Superior temporal gyrus (tissue), 1 donor: ENCODE measurements around the gene GINS1.
A peak's percentile ranks its signal among the peaks of the same experiment; 100 is the strongest.

Experiments used
- DNase-seq: peaks from one replicate; pipeline ENCODE4 v3.0.0-alpha.2; 2016; ENCODE audit errors: extremely low spot score

The GINS1 gene

DNA sequence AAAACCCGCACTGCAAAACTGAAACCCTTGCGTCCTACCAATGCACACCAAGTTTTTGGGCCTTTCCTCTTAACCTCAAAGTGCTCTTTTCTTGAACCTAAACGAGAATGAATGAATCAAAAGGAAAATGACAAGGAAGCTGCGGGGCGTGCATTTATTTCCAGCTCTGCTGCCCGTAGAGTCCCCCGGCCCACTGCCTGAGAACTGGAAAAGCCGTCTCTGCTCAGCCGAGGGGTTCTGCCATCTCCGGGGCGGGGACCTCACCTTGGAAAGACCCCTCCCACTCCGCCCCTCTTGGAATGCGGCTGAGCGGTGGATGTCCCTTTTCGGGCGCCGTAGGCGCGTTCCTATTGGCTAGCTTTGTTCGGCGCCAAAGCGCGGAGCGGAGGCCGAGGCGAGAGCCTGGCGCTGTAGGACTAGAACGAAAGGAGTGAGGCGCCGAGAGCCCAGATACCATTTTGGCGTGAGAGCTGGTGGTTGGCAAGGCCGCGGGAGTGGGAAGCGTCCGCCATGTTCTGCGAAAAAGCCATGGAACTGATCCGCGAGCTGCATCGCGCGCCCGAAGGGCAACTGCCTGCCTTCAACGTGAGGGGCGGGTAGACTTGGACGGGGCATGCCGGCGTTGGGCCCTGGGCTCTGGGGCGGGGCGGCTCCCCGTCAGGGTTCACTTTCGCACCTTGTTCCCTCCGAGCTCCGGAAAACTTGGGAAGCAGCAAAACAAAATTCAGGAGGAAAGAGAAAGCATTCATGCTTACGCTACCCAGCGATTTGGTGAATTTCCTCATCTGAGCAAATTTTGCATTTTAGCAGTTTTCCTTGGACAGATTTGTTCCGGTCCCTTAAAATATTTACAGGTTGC is at the start of gene GINS1:
GINS1 (plus strand) TSS at position 363 of the 859 bp plus-strand sequence; CDS start at position 511, 148 bp downstream.
- DNase-seq: peak; percentile 92

DNA sequence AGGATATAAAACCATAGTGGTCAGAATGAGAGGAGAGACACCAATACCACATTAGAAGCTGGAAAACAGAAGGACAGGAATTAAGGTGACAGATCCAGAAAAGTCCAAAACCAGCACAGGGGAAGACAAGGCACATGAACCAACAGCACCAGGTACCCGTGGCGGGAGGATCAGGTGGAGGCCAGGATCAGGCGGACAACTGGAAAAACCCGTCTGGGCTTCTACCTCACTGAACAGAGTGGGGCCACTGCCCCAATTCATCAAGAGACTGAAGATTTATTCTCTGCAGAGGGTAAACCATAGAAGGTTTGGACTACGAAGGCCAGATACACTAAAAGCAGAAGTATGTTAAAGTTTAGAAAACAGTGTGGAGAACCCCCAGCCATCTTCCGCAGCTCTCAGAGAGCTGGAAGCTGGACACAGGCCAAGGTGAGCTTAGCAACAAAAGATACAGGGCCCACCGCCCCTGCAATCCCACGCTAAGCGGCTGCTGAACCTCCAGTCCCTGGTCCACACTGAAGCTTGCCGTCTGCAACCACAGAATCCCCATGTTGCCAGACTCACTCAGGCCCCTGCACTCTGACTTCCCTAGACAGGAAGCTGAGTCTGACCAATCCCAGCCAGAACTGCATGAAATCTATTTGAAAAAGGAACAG is 46.7 kb upstream of the GINS1 start:
- DNase-seq: no peak

DNA sequence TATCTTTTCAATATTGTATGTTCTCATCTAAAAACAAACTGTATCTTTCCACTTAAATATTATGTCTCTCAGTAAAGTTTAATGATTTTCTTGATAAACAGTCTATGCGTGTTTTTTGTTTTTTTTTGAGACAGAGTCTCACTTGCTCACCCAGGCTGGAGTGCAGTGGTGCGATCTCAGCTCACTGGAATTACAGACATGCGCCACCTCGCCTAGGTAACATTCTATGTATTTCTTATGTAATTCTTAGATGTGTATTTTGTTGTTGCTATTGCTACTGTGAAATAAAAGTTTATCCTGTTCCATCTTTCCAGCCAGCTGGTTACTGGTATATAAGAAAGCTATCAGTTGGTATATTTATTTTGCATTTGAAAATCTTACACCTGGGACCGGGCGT is 46.2 kb upstream of the GINS1 start:
- DNase-seq: no peak

DNA sequence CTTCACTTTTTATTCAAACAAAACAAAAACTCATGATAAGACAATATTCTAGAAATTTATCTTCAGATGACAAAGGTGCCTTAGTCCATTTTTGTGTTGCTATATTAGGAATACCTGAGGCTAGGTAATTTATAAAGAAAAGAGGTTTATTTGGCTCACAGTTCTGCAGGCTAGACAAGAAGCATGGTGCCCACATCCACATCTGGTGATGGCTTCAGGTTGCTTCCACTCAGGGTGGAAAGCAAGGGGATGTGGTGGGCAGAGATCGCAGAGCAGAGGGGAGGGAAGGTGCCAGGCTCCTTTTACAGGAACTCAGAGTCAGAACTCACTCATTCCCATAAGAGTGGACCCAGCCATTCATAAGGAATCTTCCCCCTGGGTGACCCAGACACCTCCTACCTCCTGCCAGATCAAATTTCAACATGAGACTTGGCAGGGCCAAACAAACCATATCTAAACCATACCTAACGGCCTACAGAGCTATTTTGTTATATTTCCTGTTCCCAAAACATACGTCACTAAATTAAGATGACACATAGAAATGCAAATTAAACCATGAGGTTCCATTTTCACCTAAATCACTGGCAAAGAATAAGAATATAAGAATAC is 43.2 kb upstream of the GINS1 start:
- no peak for DNase-seq

DNA sequence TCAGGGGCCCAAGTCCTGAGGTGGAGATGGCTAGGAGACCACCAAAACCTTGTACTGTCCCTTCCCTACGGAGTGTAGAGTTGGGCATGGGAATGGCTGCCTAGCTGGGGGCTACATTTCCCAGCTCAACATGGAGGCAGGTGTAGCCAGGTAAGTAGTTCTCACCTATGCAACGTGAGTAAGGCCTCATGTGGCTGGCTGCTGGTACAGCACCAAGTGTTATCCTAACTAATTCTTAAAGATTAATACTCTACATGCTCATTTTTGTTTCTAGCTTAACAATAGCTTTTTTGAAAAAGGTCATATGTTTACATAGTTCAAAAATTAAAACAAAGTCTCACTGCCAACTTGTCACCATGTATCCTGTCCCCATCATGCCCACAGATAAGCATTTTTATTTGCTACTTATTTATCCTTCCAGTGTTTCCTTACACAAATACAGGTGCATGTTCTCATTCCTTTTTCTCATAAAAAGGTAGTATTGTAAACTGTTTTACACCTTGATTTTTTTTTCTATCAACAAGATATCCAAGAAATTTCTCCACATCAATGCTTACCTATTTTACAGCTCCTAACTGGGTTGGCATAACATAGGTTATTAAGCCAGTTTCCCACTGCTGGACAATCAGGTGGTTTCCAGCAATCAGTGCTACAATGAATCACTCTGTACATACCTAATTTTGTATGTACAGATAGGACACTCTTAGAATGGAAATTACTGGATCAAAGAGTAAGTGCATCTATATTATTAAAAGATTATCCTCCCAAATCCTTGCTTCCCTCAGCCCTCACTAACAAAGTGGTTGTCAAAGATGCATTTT is 42.4 kb upstream of the GINS1 start:
- no peak for DNase-seq

DNA sequence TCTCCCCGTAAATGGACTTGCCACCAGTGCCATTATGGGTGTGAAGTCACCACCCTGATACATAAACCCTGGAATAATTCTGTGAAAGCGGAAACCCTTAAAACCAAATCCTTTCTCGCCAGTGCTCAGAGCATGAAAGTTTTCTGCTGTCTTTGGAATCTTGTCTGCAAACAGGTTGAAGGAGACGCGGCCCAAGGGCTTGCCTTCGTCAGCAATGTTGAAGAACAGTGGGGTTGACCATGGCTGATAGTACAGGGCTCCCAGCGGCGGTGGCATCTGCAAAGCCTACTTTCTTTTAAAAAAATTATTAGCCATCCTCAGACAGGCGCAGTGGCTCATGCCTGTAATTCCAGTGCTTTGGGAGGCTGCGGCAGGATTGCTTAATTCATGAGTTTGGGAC is 38.9 kb upstream of the GINS1 start:
- DNase-seq: no peak

DNA sequence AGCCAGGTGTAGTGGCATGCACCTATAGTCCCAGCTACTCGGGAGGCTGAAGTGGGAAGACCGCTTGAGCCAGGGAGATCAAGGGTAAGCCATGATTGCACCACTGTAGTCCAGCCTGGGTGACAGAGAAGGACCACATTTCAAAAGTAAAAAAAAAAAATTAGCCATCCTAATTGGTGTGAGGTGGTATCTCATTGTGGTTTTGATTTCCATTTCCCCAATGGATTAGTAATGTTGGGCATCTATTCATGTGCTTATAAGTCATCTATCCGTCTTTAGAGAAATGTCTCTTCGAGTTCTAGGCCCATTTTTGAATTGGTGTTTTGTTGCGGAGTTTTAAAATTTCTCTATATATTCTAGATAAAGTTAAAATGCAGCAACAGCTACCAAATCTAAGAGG is 38.5 kb upstream of the GINS1 start:
- no peak for DNase-seq

DNA sequence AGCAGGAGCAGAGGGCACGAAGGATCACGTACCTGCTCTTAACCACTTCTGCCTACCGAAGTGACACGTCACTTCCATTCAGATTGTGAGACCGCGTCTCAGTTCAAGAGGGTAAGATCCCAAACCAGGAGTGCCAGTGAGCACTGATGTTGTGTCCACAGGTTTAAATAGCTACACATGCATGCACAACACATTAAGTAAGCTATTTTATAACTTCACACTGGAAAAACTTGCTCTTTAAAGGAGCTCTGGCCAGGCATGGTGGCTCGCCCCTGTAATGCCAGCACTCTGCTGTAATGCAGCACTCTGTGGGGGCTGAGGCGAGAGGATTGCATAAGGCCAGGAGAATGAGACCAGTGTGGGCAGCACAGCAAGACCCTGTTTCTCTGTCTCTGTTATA is 37.9 kb upstream of the GINS1 start:
- no peak for DNase-seq

DNA sequence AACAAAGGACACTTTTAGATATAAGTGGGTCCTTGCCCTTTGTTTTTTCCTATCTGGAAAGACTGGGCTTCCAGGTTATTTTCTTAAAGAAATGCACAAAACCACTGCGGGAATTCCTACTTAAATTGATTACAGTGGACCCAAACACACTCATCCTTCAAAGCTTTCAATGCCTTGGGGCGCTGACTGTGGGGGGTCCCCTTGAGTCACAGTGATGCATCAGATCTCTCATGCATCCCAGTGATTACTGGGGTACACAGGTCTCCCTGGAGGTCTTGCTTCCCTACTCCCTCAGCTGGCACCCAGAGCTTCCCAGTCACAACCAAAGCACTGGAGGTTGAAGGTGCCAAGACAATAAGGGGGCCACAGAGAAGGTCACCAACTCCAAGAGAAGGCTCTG is 37.5 kb upstream of the GINS1 start:
- DNase-seq: no peak

DNA sequence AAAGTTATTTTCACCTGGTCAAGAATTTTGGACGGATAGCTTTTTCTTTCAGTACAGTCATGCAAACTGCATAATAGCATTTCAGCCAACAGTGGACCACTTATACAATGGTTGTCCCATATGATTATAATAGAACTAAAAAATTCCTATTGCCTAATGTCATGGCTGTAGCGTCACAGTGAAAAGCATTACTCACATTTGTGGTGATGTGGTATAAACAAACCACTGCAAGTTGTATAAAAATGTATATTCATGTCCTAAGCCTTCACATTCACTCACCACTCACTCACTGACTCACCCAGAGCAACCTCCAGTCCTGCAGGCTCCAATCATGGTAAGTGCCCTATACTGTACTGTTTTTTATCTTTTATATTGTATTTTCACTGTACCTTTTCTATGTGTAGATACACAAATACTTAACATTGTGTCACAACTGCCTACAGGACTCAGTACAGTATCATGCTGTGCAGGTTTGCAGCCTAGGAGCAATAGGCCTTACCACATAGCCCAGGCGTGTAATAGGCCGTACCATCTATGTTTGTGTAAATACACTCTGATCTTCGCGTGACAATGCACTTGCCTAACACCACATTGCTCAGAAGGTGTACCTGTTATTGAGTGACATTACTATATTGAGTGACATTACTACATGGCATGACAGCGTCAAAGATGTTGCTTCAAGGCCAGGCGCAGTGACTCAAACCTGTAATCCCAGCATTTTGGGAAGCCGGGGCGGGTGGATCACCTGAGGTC is 34.7 kb upstream of the GINS1 start:
- no peak for DNase-seq

DNA sequence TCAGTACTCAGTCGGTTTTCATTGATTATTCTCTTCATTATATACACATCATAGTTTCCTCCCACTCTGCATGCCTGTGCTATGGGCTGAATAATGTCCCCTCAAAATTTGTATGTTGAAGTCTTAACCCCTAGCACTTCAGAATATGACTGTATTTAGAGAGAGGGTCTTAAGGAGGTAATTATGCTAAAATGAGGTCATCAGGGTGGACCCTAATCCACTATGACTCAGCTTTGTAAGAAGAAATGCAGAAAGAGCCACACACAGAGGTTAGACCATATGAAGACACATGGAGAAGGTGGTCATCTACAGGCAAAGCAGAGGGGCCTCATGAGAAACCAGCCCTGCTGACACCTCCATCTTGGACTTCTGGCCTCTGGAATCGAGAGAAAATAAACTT is 32.6 kb upstream of the GINS1 start:
- DNase-seq: no peak

DNA sequence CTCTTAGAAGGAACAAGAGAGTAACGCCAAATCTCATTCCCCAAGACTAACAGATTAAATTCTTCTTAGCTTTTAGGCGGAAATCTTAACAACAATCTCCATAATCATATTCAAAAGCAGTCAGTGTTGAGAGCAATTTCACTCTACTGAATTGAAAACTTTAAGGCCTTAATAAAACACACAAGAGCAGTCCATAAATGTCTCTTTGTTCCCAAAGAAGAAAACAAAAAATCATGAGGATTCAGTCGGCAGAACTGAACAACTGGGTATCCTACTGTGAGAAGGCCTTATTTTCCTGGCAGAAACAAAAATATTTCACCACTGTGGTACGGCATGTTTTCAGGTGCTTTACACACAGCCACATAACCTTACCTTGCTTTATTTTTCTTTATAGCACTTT is 31.2 kb upstream of the GINS1 start:
- DNase-seq: peak; percentile 67

DNA sequence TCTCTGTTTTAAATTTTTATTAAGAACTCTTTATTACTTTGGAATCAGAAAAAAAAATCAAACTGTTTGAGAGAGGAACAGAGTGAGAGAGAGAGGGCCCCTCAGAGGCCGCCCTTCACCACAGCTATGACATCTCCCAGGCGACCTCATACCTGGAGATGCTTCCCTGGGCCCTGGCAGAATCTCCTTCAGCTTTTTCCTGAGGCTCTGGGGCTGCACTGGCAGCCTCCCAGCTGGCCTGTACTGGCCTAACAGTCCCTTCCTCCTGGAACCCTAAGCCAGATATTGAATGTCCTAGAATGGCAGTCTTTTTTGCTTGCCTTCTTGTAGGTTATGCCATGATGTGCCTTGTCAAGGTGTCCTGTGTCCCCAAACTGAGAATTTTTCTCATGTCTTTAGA is 30.6 kb upstream of the GINS1 start:
- DNase-seq: no peak

DNA sequence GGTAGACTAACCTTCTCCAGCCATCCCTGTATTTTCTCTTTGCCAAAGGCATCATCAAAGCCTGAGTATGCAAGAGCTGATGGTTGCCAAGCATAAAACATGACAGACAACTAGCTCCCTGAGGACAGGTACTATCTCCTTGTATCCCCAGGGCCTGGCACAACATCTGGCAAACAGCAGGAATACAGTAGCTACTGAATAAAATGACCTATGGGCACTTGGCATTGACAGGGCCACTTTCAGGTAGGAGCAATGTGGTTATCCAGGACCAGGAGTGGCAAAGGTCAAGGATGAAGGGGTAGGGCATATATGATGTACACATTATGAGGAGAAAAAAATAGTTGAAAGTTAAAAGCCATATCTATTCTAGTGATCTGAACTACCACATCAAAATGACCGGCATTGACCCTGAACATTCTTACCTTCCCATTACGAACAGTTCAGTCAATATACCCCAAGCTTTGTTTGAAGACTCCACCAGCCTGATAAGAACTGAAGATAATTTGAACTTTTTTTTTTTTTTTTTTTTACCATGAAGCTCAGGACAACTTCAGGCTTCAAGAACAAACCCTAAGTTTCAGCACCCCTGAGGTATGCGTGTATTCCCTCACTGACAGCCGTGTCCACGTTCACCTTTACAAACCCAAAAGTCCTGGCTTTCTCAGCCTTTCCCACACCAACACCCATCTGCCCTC is 29.1 kb upstream of the GINS1 start:
- no peak for DNase-seq

DNA sequence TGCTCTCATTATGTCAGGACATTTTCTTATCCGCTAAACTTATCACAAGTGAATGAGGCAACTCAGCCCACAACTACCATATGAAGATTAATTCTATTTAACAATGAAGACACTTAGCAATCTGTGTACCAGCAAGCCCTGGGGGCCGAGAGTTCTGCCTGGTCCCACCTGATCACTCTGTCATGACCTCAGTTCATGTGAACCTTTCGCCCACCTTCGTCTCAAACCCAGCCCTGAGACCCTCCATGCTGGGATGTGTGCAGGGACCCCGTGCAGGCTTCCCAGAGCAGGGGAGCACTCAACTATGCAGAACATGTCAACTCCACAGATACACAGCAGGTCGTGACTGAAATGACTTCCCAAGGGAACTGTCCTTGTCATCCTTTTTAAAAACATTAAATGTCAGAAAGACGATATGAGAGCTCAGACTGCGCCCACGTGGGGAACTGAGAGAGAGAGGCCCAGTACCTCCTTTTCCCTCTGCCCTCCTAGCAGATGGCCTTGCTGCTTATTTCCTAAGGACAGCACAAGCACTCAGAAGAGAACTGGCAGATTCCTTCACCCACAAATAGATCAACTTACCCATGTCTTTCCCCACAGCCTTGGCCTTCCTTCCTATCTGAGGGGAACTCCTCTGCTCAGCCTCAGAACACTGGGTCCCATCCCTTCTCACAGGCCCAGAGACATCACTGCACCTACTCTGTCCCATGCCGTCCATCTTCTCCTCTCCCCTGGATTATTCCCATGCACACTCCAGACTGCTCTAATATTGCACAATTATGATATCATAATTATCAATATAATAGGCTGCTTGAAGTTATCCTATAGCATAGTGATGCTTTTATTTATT is 28.4 kb upstream of the GINS1 start:
- no peak for DNase-seq

DNA sequence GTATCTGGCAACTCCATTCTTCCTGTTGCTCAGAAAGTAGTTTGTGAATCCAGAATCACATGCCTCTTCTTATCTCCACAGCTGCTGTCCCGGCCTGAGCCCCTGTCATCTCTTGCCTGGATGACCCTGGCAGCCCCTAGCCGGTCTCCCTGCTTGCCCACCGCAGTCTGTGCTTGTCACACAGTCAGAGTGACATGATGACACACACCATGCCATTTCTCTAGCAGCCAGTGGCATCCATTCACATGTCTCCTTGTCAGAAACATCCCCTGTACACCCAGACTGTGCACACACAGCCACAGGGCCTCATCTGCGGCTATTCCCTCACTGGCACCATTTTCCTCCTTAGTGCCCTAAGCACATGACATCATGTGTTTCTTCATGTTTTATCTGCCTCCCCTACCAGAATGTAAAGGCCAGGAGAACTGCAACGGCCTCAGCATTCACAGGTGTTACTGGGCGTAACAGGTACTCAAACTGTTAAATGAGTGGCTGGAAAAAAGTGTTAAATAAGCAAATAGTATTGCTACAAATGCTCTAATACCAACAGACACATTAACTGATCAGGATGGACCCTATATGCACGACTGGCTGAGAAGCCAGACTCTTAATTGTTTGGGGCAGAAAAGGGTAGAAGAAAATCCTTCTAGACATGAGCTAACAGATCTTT is 26.4 kb upstream of the GINS1 start:
- no peak for DNase-seq

DNA sequence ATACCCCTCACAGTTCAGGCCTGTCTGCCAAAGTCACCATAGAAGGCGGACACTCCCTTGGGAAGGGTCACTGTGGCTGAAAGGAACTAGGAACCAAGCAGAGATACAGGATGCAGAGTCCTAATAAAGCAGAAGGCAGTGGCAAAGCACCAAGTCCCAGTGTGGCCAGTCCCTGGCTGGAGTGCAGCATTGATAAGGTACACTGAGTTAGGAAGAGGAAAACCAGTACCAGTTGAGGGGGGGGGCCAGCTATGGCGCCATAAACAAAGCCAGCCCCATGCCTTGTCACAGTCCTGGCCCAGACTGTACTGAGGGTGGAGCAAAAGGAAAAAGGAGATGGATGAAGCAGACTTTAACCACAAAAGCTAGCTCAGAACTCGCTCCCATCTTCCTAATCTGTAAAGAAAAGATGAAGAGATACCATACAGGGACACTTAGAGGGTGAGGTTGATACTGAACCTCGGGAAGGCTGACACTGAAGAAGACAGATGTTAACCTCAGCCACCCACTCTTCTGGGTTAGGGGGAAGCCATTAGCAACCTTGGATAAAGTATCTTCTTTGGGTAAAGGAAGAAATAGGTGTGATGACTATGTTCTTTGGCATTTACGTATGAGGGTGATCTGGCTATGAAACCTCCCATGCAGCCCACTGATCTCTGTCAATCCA is 24.6 kb upstream of the GINS1 start:
- DNase-seq: no peak

DNA sequence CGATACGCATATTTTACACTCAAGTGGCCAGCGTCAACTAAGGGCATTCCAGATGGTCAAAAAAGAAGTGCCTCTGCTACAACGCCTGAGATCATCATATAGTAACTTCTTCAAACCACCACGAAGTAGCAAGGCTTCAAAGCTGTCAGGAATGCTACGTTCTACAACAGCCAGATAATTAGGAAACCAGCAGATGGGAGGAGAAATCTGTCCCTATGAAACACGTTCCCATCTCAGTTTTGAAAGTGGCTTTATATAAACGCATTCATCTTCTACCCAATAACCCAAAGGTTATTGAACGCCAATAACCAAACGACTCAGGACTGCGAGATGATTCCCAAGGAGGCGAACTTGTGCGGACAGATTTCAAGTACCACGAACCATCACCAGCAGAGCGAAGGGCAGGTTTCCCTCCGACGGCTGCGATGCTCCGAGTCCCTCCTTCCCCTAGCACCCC is 18.0 kb upstream of the GINS1 start:
- peak; percentile 58 for DNase-seq
